Body of pancreas (tissue), 4 donors: ENCODE results near the gene DBNDD2. TPM values are rescaled to one million over a fixed set of nuclear protein-coding genes. Genes with fewer than 3 reads are reported as not detected.

Source experiments
- ATAC-seq: fragments of 150-250 bp; one replicate; pipeline ENCODE4 v1.9.1; 2016
- DNase-seq, 4 donors: peaks; one replicate each; pipeline ENCODE4 v3.0.0-alpha.2; 2019
- H3K27ac ChIP-seq, 4 donors: fragments of 200-600 bp; sonication (generic); 1 replicate in 3 of 4; 2 replicates in 1 of 4; pipeline versions ENCODE4 v1.5.1 to v1.6.1; 2016 to 2019; ENCODE audit warnings: mild to moderate bottlenecking in 1 of 4, mixed read lengths in 1 of 4, moderate library complexity in 1 of 4
- H3K27me3 ChIP-seq, 2 donors: fragments of 200-600 bp; sonication (generic); one replicate each; pipeline ENCODE4 v1.6.0; 2016; ENCODE audit warnings: mild to moderate bottlenecking in 1 of 2
- H3K36me3 ChIP-seq, 2 donors: fragments of 200-600 bp; sonication (generic); replicated peaks in 1 of 2; 2 replicates each; pipeline ENCODE4 v1.5.1; 2016; ENCODE audit warnings: low read depth in 2 of 2; ENCODE audit not compliant: insufficient read depth in 1 of 2
- H3K4me1 ChIP-seq: fragments of 200-600 bp; sonication (generic); one replicate; pipeline ENCODE4 v1.6.0; 2016
- H3K4me3 ChIP-seq, 2 donors: fragments of 200-600 bp; sonication (generic); 1 replicate in 1 of 2; 2 replicates in 1 of 2; pipeline ENCODE4 v1.5.1; 2016 to 2019
- H3K9me3 ChIP-seq, 3 donors: fragments of 200-600 bp; sonication (generic); 1 replicate in 2 of 3; 2 replicates in 1 of 3; pipeline ENCODE4 v1.5.1; 2016
- POLR2A ChIP-seq, 3 donors: fragments of 450-650 bp; IDR thresholded peaks; one replicate each; pipeline ENCODE4 v1.6.1; 2016; ENCODE audit warnings: antibody characterized with exemption in 3 of 3, mild to moderate bottlenecking in 2 of 3
- WGBS, 2 donors: methylation state at CpG; one replicate each; pipeline ENCODE4 v1.1.5; 2017; 5-methylcytosine and 5-hydroxymethylcytosine counted together
- intact Hi-C: fragments of 100-400 bp; cut with DNase I; formaldehyde crosslinking; loops from one replicate; pipeline ENCODE4 v1.15.1; 2023
- total RNA-seq, 2 donors: library from RNA; depleted of rRNA; stranded (reverse); fragments of >200 nt; gene quantifications; one replicate each; pipeline ENCODE4 v1.1.0, GENCODE V29; 2016
- TF ChIP-seq, protein P1 (sequence below), 7 experiments: fragments of 450-650 bp in 4 of 7; fragments of 200-600 bp in 3 of 7; sonication (generic) in 3 of 7; IDR thresholded peaks; one replicate each; pipeline ENCODE4 v1.5.1; 2016 to 2019; ENCODE audit warnings: antibody characterized with exemption in 7 of 7

Gene DBNDD2, protein sequence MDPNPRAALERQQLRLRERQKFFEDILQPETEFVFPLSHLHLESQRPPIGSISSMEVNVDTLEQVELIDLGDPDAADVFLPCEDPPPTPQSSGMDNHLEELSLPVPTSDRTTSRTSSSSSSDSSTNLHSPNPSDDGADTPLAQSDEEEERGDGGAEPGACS
- 10 to 100 TPM; 10.5 to 20.5 TPM for total RNA-seq

DNA sequence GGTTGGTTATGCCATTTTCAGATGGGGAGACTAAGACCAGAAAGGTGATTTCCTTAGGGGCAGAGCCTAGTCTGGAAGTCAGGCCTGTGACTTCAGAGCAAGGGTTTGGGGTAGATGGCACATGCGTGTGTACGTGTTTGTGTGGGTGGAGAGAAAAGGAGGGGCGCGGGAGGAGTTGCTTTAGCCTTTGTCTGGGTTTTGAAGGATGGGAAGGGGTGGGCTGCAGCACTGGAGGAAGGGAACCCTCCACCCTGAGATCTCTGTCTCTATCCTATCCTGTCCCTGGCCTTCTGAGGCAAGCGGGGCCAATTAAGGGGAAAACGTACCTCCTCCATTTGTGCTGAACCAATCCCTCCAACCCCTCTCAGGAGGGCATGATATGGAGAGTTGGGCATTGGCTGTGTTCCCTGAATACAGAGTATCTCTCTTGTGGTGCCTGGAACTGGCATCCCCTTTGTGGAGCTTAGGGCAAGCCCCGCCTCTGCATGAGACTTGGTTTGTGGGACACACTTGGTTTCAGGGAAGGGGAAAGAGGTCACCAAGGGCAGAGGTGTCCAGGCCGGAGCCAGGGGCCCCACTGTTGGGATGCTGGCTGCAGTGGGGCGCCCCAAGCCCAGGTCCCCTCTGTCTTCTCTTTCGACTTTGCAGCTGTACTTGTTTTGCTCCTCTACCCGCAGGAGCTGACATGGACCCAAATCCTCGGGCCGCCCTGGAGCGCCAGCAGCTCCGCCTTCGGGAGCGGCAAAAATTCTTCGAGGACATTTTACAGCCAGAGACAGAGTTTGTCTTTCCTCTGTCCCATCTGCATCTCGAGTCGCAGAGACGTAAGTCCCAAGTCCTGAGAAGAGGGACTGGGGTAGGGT is at the start of gene DBNDD2:
Gene DBNDD2, plus strand, starts transcription at position 507 of the 863 bp plus-strand sequence. Its CDS starts 179 bp downstream, at position 686.
- DNase-seq (no peak), ATAC-seq (no peak)
- H3K4me3 ChIP-seq, result peak within 1 kb of the TSS; percentile 73 to 90
- peaks cover 19% of the 10 kb centered on the region for H3K4me1 ChIP-seq
- intact Hi-C loops, result no loop called here
- TF ChIP-seq POLR2A (IDR thresholded peaks at IDR 0.05), result no peak
- TF ChIP-seq, protein P1, sequence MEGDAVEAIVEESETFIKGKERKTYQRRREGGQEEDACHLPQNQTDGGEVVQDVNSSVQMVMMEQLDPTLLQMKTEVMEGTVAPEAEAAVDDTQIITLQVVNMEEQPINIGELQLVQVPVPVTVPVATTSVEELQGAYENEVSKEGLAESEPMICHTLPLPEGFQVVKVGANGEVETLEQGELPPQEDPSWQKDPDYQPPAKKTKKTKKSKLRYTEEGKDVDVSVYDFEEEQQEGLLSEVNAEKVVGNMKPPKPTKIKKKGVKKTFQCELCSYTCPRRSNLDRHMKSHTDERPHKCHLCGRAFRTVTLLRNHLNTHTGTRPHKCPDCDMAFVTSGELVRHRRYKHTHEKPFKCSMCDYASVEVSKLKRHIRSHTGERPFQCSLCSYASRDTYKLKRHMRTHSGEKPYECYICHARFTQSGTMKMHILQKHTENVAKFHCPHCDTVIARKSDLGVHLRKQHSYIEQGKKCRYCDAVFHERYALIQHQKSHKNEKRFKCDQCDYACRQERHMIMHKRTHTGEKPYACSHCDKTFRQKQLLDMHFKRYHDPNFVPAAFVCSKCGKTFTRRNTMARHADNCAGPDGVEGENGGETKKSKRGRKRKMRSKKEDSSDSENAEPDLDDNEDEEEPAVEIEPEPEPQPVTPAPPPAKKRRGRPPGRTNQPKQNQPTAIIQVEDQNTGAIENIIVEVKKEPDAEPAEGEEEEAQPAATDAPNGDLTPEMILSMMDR (IDR thresholded peaks at IDR 0.05), result no peak
- peaks cover 0 to 6% of the 10 kb centered on the region in 2 donors for H3K36me3 ChIP-seq
- no peaks in the 10 kb centered on the region for H3K9me3 ChIP-seq
- no peaks in the 10 kb centered on the region for H3K27me3 ChIP-seq
- WGBS, 2 donors, result 86 to 92% methylated on average over 20 to 21 of the region's 21 CpGs
- H3K27ac ChIP-seq, result peak within 1 kb of the TSS; percentile 72 to 79 (median 76)

DNA sequence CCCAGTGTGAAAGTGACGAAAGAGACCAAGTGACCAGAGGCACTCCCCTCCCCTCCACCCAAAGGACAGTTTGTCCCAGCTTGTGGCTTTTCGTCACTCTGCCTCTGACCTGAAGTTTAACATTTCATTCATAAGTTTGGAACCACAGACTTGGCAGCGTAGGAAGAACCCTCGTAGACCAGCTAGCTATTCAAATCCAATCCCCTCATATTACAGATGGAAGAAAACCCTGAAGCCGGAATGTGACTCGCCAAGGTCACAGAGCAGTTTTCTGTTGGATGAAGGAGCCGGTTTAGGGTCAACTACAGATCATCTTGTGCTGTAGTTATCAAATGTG is 49.1 kb upstream of the DBNDD2 start:
- H3K27ac ChIP-seq, result peak overlapping the region; percentile 72 to 94 (median 82)
- TF ChIP-seq POLR2A (IDR thresholded peaks at IDR 0.05), result no peak
- TF ChIP-seq, protein P1 (IDR thresholded peaks at IDR 0.05), result no peak
- WGBS, 2 donors, result 57 to 60% methylated on average over 7 of the region's 7 CpGs
- H3K36me3 ChIP-seq, result no peaks in the 10 kb centered on the region
- no peaks in the 10 kb centered on the region for H3K9me3 ChIP-seq
- peak in 3 of 4 donors; percentile 57 to 78 (median 65) for DNase-seq
- no peak overlapping the region for H3K4me3 ChIP-seq
- intact Hi-C loops, result no loop called here
- peaks cover 57% of the 10 kb centered on the region for H3K4me1 ChIP-seq
- ATAC-seq, result no peak
- no peaks in the 10 kb centered on the region for H3K27me3 ChIP-seq

DNA sequence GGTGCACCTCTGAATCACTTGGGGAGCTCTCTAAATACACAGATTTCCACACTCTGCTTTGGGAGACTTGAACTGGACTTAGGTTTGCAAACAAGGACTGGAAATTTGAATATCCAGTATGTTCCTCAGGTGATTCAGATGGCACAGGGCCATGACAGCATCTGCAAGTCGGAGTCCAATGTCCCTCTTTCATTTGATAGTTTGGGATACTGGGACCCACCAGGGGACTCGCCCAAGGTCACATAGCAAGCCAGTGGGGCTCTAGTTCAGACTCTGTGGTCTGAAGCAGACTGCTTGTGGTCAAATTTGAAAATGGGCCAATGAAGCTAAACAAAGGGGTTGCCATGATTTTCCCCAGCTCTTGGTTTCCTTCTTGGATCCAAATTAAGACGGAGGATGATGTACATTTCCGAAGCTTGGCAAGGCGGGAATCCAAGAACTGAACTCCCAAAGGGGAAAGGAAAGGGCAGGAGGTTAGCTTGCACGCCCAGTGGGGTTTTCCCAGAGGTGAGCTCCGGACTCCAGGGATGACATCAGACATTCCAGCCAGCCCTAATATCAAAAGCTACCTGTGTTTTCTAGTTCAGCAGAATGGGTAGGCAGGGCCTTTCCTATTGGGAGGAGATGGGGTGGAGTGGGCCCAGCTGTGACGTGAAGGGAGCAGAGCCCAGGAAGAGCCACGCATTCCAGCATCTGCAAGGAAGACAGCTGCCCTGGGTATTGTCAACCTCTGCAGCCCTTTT is 48.5 kb upstream of the DBNDD2 start:
- Histone ChIP-seq H3K36me3 (no peaks in the 10 kb centered on the region), H3K4me3 (no peak overlapping the region), H3K27me3 (no peaks in the 10 kb centered on the region), H3K4me1 (peaks cover 60% of the 10 kb centered on the region), H3K27ac (peak overlapping the region; percentile 72 to 94 (median 82)), H3K9me3 (no peaks in the 10 kb centered on the region)
- TF ChIP-seq, protein P1 (IDR thresholded peaks at IDR 0.05), result no peak
- TF ChIP-seq POLR2A (IDR thresholded peaks at IDR 0.05), result peak in 2 of 3 donors; percentile 36 to 51
- DNase-seq (peak; percentile 54 to 78 (median 58)), ATAC-seq (peak; percentile 13)
- intact Hi-C loops, result no loop called here
- 62 to 72% methylated on average over 9 of the region's 9 CpGs for WGBS, 2 donors

DNA sequence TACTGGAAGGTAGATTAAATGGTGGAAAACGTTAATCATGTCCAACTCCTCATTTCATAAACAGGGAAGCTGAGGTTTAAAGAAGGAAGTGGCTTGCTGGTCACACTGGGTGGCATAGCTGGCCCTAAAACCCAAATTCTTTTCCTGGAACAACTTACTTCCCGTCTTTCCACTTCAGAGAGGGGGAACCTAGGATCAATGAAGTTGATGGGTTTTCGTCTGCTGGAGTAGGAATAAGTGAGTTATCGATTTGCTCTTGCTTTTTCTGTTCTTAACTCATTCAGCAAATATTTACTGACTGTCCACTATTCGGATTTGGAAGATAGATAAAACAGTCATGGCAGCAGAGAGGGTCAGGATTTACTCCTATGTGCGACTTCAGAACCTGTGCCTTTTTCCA is 46.3 kb upstream of the DBNDD2 start:
- Histone ChIP-seq H3K27me3 (no peaks in the 10 kb centered on the region), H3K36me3 (no peaks in the 10 kb centered on the region), H3K9me3 (no peaks in the 10 kb centered on the region), H3K4me3 (no peak overlapping the region), H3K27ac (peak overlapping the region in 3 of 4 donors; percentile 78 to 94 (median 85)), H3K4me1 (peaks cover 66% of the 10 kb centered on the region)
- 13 to 22% methylated on average over 6 of the region's 6 CpGs for WGBS, 2 donors
- ATAC-seq, result no peak
- TF ChIP-seq, protein P1 (IDR thresholded peaks at IDR 0.05), result no peak
- no peak for TF ChIP-seq POLR2A (IDR thresholded peaks at IDR 0.05)
- no peak for DNase-seq
- intact Hi-C loops, result no loop called here
